AG10803 (cell line): ENCODE data around the gene S100P.

ENCODE experiments used
- DNase-seq: peaks from one replicate; pipeline ENCODE4 v3.0.0; 2010; ENCODE audit warnings: low read depth
- H3K4me3 ChIP-seq: 2 replicates; pipeline ENCODE4 v1.5.1; 2011; ENCODE audit warnings: mild to moderate bottlenecking, low read length, control low read depth
- CTCF ChIP-seq: conservative IDR thresholded peaks from 2 replicates; pipeline ENCODE4 v1.5.1; 2011; ENCODE audit warnings: mild to moderate bottlenecking, low read length, control low read depth, inconsistent platforms

Gene S100P

GRCh38 chr4:6710996-6711395 is 17.3 kb downstream of the S100P start:
- TF ChIP-seq CTCF = no peak
- no peak for DNase-seq
- H3K4me3 ChIP-seq = no peak overlapping the region

GRCh38 chr4:6714954-6715353 is 21.3 kb downstream of the S100P start:
- H3K4me3 ChIP-seq = no peak overlapping the region
- no peak for DNase-seq
- TF ChIP-seq CTCF = no peak

GRCh38 chr4:6715704-6716017 is 22.0 kb downstream of the S100P start:
- no peak for DNase-seq
- H3K4me3 ChIP-seq = peak overlapping the region; percentile 91
- TF ChIP-seq CTCF = no peak

- DNase-seq = peak; percentile 92
- 0 out of 2 replicates have a peak, but pooled peaks have one; percentile 3 for TF ChIP-seq CTCF
- peak within 1 kb of the TSS; percentile 91 for H3K4me3 ChIP-seq
Observed at GRCh38 chr4:6716018-6716911, 22.6 kb downstream of the S100P start, which contains the start of gene BLOC1S4. TSS of gene BLOC1S4 (plus strand) at chr4:6716174. CDS start at chr4:6716210, 36 bp downstream.

GRCh38 chr4:6716958-6717655 is 23.4 kb downstream of the S100P start:
- H3K4me3 ChIP-seq = peak overlapping the region; percentile 91
- no peak for TF ChIP-seq CTCF
- DNase-seq = no peak

- no peak for DNase-seq
- H3K4me3 ChIP-seq = no peak overlapping the region
- no peak for TF ChIP-seq CTCF
Observed at GRCh38 chr4:6718932-6719610, 25.4 kb downstream of the S100P start.
